DND-41 (cell line): Measurements from ENCODE around the gene TPP1.

Experiments
- ATAC-seq: fragments of 200-7000 bp; cut with Tn5 transposase; 3 replicates; pipeline ENCODE4 v1.9.1; 2021; ENCODE audit warnings: low read depth; ENCODE audit not compliant: insufficient read depth
- DNase-seq: peaks from one replicate; pipeline ENCODE4 v3.0.0-alpha.2; 2020
- H2AFZ ChIP-seq: 2 replicates; pipeline ENCODE4 v1.6.0; 2012; ENCODE audit warnings: low read depth, low read length
- H3K27ac ChIP-seq: 2 replicates; pipeline ENCODE4 v1.5.1; 2012; ENCODE audit warnings: low read length, inconsistent platforms
- H3K27me3 ChIP-seq: fragments of 200-600 bp; sonication (generic); 2 replicates; pipeline ENCODE4 v1.6.0; 2012; ENCODE audit warnings: low read length, mild to moderate bottlenecking, inconsistent platforms; ENCODE audit not compliant: insufficient read depth, poor library complexity
- H3K36me3 ChIP-seq: 2 replicates; pipeline ENCODE4 v1.5.1; 2012; ENCODE audit warnings: low read length, inconsistent platforms; ENCODE audit not compliant: insufficient read depth
- H3K4me1 ChIP-seq: 2 replicates; pipeline ENCODE4 v1.5.1; 2012; ENCODE audit warnings: mild to moderate bottlenecking, low read length; ENCODE audit not compliant: insufficient read depth
- H3K4me2 ChIP-seq: 2 replicates; pipeline ENCODE4 v1.6.0; 2012; ENCODE audit warnings: mild to moderate bottlenecking, moderate library complexity, low read length, inconsistent platforms; ENCODE audit not compliant: insufficient read depth
- H3K4me3 ChIP-seq, 2 experiments: fragments of 200-600 bp in 1 of 2; shearing (Covaris generic) in 1 of 2; 2 replicates each; pipeline ENCODE4 v1.5.1; 2012 to 2016; ENCODE audit warnings: inconsistent platforms in 2 of 2, low read length in 2 of 2, mild to moderate bottlenecking in 2 of 2, low read depth in 1 of 2, moderate library complexity in 1 of 2
- H3K79me2 ChIP-seq: 2 replicates; pipeline ENCODE4 v1.6.0; 2012; ENCODE audit warnings: low read length, inconsistent platforms; ENCODE audit not compliant: insufficient read depth
- H3K9ac ChIP-seq: 2 replicates; pipeline ENCODE4 v1.6.0; 2012; ENCODE audit warnings: low read depth, mild to moderate bottlenecking, inconsistent platforms, low read length, moderate library complexity
- H3K9me3 ChIP-seq: 2 replicates; pipeline ENCODE4 v1.5.1; 2012; ENCODE audit warnings: low read length, moderate library complexity, mild to moderate bottlenecking, inconsistent platforms; ENCODE audit not compliant: insufficient read depth, severe bottlenecking
- H4K20me1 ChIP-seq: 2 replicates; pipeline ENCODE4 v1.6.0; 2012; ENCODE audit warnings: low read length; ENCODE audit not compliant: insufficient read depth
- CTCF ChIP-seq: IDR thresholded peaks from 2 replicates; pipeline ENCODE4 v1.5.1; 2012; ENCODE audit warnings: borderline replicate concordance, low read length, moderate library complexity, mild to moderate bottlenecking; ENCODE audit not compliant: poor library complexity, severe bottlenecking; ENCODE audit errors: extremely low read depth
- EZH2 ChIP-seq: IDR thresholded peaks from 3 replicates; pipeline ENCODE4 v1.6.1; 2012; ENCODE audit warnings: borderline replicate concordance, low read depth, mild to moderate bottlenecking, moderate library complexity, low read length, inconsistent platforms; ENCODE audit not compliant: severe bottlenecking

Gene TPP1

DNA sequence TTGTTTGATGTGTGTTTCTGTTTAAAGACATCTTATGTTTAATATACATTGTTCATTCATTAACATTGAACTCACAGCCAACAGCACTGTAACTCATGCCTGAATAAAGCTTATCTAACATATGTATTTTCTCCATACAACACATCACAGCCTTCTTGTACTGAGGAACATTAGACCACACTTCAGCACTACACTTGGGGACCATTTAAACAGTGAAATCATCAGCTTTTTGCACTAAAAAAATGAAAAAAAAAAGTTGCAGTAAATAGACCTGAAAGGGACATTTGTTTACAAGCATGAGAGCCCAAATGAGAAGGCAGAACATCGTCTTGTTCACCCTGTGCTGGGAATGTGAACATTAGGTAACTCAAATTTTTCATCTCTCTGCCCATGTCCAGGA is 15.3 kb upstream of the TPP1 start:
- Histone ChIP-seq H2AFZ (no peak overlapping the region), H3K9me3 (no peaks in the 10 kb centered on the region), H3K79me2 (no peaks in the 10 kb centered on the region), H4K20me1 (no peaks in the 10 kb centered on the region), H3K27ac (no peak overlapping the region), H3K36me3 (no peaks in the 10 kb centered on the region), H3K4me2 (no peak overlapping the region), H3K9ac (no peak overlapping the region), H3K27me3 (no peaks in the 10 kb centered on the region), H3K4me3 (no peak overlapping the region), H3K4me1 (no peaks in the 10 kb centered on the region)
- TF ChIP-seq EZH2 (no peak), CTCF (no peak)
- ATAC-seq (no peak), DNase-seq (no peak)

GRCh38 chr11:6633422-6634408 is 14.5 kb upstream of the TPP1 start:
- H3K36me3 ChIP-seq: no peaks in the 10 kb centered on the region
- no peaks in the 10 kb centered on the region for H3K9me3 ChIP-seq
- TF ChIP-seq CTCF (no peak), EZH2 (no peak)
- DNase-seq: no peak
- no peaks in the 10 kb centered on the region for H3K27me3 ChIP-seq
- H3K9ac ChIP-seq: no peak overlapping the region
- no peak overlapping the region for H2AFZ ChIP-seq
- H3K4me3 ChIP-seq: no peak overlapping the region
- H3K27ac ChIP-seq: no peak overlapping the region
- no peak for ATAC-seq
- H4K20me1 ChIP-seq: no peaks in the 10 kb centered on the region
- no peaks in the 10 kb centered on the region for H3K4me1 ChIP-seq
- no peak overlapping the region for H3K4me2 ChIP-seq
- H3K79me2 ChIP-seq: no peaks in the 10 kb centered on the region

DNA sequence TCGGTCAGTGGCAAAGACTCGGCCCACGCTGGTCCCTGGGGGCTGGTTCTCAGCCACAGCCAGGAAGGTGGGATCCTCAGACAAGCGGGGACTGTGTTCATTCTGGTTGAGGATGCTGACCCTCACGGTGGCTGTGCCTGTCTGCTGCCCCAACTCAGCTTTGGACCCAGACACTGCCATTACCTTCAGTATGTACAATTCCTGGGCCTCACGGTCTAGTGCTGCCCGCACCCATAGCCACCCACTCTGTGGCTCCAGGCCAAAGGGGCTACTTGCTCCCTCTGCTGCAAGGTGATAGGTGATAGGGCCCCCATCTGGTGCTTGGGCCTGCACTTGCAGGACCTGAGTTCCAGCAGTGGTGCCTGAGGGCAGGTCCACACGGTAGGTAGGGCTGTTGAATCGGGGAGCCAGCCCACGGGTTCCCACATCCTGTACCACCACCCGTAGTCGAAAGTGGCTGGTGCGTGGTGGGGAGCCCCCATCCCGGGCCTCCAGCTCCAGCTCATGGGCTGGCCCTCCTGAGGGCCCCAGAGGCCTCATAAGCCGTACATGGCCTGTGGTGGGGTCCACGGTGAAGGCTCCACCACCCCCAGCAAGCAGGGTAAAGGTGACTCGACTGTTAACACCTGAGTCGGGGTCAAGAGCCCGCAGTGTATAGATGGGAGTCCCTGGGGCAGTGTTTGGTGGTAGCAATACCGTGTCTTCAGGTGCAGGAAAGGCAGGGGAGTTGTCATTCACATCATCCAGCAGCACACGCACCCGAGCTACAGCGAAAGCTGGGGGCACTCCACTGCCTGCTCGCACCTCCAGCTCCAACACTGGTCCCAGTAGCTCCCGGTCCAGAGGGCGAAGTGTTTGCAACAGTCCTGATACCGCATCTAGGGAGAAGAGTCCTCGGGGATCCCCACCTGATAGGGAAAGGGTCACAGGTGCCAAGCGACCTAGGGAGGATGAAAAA is 13.2 kb upstream of the TPP1 start:
- no peaks in the 10 kb centered on the region for H3K79me2 ChIP-seq
- H3K4me3 ChIP-seq: no peak overlapping the region
- TF ChIP-seq CTCF (no peak), EZH2 (no peak)
- ATAC-seq: 0 out of 3 replicates have a peak, but pooled peaks have one; percentile 18
- H3K9ac ChIP-seq: no peak overlapping the region
- no peaks in the 10 kb centered on the region for H4K20me1 ChIP-seq
- H3K9me3 ChIP-seq: no peaks in the 10 kb centered on the region
- no peaks in the 10 kb centered on the region for H3K36me3 ChIP-seq
- peaks cover 5% of the 10 kb centered on the region; the same call in 1 of the 2 replicates for H3K4me1 ChIP-seq
- no peak overlapping the region for H3K27ac ChIP-seq
- no peaks in the 10 kb centered on the region for H3K27me3 ChIP-seq
- no peak for DNase-seq
- H3K4me2 ChIP-seq: no peak overlapping the region
- H2AFZ ChIP-seq: no peak overlapping the region
